Measurements from ENCODE around the gene FHIT. TPM values are rescaled to one million over a fixed set of nuclear protein-coding genes. Genes with fewer than 3 reads are reported as not detected.

The FHIT gene
- total RNA-seq, 1 experiment from 2014 or later: 0.10 TPM

DNA sequence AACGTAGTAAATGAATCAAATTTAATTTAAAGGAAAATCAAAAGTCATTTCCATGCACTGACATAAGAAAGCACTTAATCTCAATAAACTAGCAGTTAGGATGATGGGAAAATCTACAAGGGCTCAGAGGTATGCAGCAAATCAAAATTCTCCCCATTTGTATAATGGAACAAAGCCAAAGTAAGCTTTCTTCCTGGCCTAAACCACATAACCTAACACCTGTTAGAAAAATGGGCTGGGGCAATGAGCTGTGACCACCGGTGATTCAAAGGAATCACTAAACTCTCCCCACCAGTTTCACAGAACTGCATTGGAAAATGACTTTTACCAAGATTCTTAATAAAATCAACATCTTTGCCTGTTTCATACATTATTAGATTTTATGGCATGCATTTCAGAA, 1024.3 kb downstream of the FHIT start:
- no peak for DNase-seq (ENCODE audit: low spot score)

DNA sequence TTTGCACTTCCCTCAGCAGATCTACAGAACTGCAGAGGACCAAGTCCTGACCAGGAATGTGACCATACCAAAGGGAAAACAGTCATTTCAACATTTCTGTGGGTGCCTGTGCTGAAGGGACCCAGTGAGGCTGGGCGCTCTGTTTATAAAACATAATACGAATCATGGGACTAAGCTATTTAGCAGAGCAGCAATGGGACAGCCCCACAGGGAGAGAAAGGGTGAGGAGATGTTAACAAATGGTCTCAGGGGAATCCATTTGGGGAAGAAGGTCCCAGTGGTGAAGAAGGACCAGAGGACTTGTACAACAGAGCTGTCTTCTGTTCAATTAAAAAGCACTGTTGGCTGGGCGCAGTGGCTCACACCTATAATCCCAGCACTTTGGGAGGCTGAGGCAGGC, 1025.4 kb downstream of the FHIT start:
- DNase-seq (ENCODE audit: low spot score): no peak

DNA sequence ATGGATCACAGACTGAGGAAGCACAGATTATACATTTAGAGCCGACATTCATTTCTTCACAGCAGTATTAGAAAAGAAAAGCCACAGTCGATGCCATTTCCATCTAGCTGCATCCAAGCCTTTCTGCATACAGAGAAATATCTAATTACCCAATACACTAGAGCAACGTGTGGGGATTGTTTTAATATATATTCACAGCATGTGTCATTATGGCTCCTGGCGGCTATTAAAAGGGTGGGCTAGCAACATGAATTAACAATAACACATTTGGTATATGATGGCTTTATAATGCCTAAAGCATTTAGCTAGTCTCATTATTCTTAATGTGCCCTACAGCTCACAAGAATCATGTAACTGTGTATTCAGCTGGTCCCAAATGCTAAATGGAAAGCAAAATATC, 1030.5 kb downstream of the FHIT start:
- no peak for DNase-seq (ENCODE audit: low spot score)

DNA sequence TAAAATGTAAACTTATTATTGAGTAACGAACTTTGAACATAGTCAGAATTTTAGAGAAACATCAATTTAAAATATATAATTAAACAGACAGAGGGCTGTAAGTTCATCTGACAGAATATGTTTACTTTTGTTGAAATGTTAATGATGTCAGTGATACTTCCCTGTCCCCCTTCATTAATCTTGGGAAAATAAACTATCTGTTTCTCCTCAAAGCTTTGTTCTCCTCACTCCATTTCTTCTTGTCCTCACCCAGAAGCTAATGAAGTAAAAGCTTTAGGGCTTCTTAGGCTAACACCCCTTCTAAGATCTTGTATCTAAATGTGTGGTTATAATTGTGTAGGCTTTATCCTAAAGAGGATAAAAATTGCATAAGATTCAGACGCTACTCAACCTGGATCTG, 1031.8 kb downstream of the FHIT start:
- no peak for DNase-seq (ENCODE audit: low spot score)

DNA sequence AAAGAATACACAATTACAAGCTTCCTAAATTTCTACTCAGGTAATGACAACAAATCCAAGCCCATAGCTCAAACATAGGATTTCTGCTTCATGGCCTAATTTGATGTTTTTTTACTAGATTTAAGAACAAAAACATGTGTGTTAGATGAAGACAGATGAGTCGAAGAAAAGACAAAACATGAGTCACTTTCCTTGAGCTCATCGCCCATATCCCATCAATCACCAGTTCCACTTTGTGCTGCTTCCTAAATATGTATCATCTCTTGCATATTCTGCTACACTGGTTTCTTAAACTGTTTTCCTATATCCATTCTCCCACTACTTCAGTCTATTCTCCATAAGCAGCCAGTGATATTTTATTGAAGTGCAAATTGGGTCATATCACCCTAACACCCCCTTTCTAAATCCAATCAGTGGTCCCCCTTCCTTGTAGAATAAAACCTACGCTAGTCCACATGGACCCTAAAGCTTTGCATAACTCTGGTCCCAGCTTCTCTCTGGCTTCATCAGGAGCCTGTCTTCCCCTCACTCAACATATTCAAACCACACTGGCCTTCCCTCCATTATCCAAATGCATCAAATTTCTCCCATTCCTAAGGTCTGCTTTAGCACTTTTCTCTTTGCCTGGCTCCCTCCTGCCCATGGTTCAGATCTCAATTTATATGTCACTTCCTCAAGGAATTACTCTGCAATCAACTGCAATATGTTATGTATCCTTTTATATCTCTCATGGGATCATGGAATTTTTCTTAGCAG, 1033.9 kb downstream of the FHIT start:
- DNase-seq (ENCODE audit: low spot score): peak; percentile 4

DNA sequence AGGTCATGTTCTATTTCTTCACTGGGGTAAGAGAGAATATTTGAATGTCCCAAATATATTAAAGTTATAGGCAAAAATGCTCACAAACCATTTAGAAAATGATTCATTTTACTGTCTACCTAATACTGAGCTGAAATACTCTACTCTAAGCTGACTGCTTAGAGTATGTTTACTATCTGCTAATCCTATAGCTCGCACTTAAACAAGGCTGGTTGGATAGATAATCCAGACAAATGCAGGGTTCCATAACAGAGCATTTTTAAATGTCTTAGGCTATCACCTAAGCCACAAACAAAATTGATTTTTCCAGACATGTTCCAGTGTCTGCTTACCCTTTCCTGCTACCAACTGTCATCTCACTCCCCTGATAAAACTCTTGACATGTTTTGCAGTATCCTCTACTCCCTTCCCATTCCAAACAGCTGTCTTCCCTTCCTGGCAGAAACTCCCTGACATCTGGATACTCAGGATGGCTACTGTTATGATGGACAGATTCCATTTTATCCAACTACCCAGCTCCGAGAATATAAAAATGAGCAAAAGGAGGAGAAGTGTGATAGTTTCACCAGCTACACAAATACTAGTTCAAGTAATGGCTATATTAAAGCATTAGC, 1034.7 kb downstream of the FHIT start:
- DNase-seq (ENCODE audit: low spot score): no peak

DNA sequence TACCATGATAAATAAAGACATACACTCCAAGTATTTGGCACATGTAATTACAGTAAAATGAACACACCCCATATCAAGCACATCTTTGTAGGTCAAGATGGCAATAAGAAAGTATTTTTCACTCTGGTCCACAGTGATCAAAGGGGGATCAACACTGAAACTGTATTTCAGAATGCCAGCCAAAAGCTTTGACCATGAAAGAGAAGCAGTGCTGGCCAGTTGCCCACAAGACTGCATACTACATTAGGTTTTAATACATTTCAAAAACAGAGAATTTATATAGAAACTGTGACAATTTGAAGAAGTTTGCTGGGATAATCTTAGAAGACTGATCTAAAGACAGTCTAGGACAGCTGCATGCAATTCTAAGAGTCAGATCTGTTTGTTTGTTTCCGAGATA, 1035.3 kb downstream of the FHIT start:
- no peak for DNase-seq (ENCODE audit: low spot score)

DNA sequence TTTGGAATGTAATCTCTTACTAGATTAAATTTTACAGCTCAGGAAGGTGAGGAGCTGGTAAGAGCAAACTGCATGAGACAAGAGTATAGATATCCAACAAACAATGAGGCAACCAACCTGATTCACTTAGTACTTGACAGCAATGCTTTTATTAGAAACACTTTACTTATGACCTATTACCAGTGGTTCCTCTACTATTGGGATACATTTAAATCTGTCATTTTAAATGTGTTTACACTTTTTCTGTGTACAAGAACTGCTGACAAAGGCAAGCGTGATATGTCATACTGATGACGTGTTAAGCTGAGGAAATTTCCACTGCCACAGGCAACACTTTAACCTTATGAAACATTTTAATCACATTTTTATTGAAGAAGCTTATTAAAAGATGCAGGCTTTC, 1043.3 kb downstream of the FHIT start:
- DNase-seq (ENCODE audit: low spot score): no peak

DNA sequence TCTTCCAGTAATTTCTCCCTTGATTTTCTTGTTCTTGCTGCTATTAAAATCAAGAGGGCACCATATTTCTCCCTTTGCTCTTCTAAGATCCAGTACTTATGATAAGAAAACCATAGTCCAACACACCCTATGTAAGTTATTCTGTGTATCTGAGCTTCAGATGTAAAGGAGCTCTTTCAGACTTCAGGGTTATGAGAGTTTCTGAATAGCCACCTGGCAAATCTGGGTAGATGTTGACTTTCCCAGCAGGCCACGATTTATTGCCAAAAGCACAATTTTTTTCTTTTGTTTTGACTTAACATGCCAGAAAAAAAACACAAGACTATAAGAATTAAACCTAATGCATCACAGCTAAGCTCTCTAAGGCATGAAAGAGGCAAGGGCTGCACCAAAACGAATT, 1045.0 kb downstream of the FHIT start:
- DNase-seq (ENCODE audit: low spot score): no peak

DNA sequence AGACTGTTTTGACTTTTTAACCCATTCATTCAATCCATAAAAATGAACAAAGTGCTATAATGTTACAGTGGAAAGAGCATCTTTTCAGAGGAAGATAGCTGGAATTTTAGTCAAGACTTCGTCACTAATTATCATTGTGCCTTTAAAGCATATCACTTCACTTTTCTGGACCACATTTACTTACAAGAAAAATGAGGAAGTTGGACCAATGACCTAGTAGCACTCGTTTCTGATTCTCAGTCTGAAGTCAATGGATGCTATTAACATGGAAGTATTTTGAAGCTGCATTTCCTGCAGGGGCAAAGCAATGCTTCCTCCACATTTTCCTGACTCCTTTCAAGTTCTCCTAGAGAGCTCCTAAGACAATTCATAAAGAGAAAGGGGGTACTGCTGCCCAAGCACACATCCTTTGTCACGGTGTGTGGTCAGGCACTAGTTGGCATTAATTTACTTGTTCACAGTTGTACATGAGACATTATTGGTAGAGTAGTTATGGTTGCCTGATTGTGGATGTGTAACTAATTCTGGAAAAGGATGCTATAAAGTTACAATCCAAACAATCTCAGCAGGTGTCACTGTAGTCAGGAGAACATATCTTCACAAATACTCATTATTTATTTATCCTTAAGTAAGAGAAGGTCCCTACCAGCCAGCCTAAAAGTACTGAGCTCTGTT, 1049.1 kb downstream of the FHIT start:
- DNase-seq (ENCODE audit: low spot score): no peak

DNA sequence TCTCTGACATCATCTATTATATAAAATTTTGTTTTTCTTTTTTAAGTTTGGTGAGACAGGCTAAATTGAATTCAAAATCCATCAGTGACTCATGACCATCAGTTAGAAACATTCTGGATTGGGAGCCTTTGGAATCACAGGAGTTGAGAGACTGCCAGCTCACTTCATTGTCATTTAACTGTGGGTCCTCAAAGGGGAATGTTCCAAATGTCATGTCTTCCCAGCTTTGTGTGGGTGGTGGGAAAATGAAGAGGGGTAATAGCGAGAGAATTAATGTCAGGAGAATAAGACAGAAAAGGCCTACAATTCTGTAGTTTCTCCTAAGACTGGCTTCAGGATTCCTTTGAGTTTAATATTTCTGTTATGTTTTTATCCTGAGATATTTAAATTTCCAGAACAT, 1051.9 kb downstream of the FHIT start:
- no peak for DNase-seq (ENCODE audit: low spot score)

DNA sequence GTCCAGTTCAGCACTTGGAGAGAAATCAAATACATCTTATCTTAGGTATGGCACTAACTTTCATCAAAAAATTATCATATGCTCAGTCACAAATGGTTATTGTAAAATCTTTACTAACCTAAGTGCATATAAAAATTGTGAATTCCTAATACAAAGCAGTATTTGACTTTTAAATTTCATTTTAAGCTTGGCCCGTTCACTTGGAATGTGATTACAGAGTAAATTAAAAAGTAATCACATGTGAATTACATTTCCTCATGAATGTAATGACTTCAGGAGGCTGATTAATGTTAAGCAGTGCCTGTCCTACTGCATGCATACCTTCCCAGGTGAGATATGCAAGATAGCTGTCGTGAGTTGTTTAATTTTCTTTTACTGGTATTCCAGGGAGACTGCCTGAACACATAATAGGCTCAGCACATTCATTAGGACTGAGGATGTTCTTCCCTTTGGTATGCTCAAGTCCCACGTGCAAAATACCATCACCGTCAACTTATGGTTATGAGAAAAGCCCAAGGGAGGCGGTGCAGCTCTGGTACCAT, 1053.0 kb downstream of the FHIT start:
- no peak for DNase-seq (ENCODE audit: low spot score)

DNA sequence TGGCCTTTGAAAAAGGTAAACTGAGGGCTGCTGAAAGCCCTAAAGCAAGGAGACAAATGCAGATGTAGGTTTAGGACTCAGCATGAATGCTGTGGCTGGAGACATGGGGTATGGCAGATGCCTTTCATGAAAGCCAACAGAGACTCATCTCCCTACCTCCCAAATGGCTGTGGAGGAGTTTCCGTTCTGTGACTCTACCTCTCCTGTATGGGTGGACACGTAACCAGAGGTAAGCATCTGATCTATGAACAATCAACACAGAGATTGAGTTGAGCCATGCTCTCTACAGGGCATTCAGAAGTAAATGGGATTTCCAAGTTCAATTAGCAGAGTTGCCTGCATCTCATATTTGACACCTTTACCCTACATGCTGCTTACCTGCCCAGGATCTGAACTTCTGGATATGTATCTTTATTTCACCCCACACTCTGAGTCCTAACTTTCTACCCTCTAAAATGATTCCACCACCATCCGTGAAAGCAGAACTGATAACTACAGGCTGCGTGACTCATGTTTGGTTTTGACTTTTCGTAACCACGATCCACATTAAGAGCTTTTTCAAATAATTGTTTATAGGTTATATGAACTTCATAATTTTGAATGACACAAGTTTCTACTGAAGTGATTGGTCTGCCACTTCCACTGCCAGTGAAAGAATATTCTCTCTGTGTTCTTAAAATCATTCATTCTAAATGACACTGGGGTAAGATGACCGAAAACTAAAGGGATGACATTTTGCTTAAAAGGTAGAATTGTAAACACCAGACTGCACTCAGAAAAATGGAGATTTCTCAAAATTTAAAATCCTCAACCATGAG, 1058.7 kb downstream of the FHIT start:
- DNase-seq (ENCODE audit: low spot score): no peak

DNA sequence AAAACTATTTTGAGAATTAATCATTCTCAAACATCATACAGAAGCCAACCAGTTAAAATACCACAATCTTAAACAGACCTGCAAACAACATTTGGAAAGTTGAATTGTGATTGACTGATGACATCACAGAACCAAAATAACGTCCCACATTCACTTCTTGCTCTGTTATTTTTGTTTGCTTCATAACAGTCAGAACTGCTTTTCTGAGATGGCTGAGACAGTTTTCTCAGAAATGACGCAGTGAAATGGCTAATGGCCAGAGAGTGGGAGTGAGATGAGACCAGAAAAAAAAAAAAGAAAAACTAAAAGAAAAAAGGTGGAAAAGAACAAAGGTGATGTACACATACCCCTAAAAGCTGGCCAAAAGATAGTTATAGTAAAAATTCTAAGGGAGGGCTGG, 1061.2 kb downstream of the FHIT start:
- no peak for DNase-seq (ENCODE audit: low spot score)

DNA sequence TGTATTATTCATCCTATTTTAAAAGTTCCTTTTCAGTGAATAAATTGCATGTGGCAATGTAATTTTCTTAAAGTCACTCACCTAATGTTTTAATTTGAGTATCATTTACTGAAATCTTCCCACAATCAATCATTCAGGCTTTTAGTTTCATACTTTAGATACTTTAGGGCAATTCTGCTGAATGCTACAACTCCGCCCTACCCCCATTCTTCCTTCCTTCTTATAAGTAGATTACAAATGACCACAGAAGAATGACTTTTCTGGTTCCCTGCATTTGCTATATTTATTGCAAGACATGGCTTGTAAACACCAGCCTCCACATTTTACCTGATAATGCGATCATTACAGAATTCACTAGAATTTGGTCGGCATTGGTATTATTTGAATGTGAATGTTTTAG, 1061.9 kb downstream of the FHIT start:
- no peak for DNase-seq (ENCODE audit: low spot score)

DNA sequence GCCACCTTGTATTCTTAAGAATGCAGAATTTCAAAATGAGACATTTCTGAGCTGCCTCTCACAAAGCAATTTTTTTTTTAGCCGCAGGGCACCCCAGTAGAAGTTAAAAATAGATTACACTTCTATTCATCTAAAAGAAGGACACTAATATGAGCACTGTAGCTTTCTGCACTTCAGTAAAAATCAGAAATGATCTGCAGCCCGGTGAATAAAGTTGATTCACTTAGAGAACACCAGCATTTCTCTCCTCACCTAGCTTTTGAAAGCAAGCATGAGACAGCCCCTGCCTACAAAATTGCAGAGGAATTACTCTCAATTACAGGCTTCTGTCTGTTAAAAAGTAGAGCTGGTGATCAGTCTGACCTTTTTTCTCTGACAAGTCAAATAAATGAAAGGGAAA, 1062.4 kb downstream of the FHIT start:
- no peak for DNase-seq (ENCODE audit: low spot score)

DNA sequence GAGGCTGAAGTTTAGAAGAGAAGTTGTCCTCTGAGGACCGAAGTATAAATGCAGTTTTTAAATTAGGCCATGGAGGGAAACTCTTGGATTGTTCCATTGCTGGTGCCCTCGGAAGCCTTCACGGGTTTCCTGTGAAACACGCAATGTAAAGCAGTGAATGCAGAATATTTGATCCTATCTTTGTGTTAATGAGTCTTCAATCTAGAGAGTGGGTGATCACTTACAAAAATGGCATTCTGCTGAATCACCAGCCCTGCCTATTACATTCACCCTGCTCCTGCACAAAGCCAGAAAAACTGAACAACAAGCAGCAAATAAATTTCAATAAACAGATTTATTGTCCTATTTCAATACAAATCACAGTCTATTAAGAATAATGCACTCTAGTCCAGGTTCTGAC, 1063.9 kb downstream of the FHIT start:
- DNase-seq (ENCODE audit: low spot score): no peak

DNA sequence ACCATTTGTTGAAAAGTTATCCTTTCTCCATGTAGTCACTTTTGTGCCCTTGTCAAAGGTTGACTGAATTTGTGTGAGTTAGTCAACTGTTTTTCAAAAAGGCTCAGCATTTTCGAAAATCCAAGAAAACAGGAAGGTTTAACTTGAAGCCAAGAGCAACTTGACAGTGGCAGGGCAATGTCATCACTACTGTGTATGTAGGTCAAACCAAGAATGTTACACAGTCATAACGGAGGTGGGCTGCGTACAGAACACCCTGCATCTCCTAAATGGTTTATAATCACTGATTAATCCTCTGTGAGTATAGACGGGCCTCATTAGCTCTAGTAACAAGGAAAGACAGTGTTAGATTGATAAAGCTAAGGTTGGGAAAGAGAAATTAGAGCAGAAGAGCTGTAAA, 1064.9 kb downstream of the FHIT start:
- DNase-seq (ENCODE audit: low spot score): no peak

DNA sequence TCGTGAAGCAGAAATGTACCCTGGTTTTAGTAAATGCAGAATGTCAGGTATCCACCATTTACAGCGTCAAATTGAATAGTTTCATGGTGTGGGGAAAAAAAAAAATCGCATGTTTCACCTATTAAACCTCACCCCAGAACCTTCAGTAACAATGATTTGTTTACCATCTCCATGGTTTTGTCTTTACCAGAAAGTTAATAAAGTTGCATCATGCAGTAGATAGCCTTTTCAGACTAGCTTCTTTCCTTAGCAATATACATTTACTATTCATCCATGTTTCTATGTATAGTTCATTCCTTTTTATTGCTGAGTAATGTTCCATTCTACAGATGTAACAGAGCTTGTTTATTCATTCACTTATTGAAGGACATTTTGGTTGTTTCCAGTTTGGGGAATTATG, 1066.1 kb downstream of the FHIT start:
- no peak for DNase-seq (ENCODE audit: low spot score)

DNA sequence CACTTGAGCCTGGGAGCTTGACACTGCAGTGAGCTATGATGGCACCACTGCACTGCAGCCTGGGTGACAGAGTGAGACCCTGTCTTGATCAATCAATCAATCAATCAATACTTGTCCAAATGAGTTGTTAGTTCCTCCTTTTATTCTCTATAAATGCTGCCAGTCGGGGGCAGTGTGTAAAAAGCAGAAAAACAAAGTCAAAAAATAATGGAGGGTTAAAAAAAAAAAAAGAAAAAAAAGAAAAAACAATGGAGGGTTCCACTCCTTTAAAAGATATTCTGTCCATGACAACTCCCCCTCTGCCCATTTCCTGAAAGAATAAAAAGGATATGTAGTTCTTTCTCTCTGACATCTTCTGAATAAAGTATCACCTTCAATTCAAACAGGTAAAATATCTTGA, 1068.6 kb downstream of the FHIT start:
- DNase-seq (ENCODE audit: low spot score): no peak

DNA sequence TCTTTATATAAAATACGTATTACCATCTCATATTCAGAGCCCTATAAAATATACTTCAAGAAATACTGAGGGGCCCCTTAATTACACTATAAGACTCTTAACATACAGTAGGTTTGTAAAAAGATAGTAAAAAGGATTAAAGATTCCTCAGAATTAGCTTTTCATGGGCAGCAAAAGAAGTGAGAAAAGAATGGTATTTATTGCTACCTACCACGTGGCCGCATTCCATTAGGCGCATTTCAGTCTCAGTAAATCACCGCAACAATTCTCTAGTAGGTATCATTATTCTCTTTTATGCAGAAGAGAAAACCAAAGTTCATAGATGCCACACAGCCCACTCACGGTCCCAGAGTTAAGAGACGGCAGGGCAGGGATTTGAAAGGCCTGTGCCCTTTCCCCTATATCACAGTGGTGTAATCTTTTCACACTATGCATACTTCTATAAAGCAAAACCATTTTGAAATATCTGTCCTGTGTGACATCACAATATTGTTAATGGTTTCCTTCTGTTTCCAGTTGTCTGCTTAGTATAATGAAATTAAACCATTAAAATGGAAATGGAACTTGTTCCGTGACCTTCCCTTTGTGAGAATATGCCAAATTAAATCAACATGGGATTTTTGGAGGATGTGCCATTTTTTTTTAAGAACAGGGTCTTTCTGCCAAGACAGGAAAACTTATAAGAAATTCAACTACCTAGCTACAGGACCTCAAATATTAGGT, 1072.2 kb downstream of the FHIT start:
- DNase-seq (ENCODE audit: low spot score): no peak

All from A172 (cell line).